ENCODE data around the gene FHAD1.
"Not testable (repeated sequence)": the region's sequence is repeated elsewhere in the genome, so short reads cannot be mapped to it uniquely, and the experiment has no call there.

DNA sequence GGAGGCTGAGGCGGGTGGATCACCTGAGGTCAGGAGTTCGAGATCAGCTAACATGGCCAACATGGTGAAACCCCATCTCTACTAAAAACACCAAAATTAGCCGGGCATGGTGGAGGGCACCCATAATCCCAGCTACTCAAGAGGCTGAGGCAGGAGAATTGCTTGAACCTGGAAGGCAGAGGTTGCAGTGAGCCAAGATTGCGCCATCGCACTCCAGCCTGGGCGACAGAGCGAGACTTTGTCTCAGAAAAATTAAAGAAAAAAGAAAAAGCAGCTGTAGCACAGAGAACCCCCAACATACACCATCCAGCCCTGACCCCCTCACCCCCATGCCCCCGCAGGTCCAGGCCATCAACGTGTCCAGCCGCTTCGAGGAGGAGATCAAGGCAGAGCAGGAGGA, 181.2 kb downstream of the FHAD1 start:
- TF ChIP-seq, protein P1, sequence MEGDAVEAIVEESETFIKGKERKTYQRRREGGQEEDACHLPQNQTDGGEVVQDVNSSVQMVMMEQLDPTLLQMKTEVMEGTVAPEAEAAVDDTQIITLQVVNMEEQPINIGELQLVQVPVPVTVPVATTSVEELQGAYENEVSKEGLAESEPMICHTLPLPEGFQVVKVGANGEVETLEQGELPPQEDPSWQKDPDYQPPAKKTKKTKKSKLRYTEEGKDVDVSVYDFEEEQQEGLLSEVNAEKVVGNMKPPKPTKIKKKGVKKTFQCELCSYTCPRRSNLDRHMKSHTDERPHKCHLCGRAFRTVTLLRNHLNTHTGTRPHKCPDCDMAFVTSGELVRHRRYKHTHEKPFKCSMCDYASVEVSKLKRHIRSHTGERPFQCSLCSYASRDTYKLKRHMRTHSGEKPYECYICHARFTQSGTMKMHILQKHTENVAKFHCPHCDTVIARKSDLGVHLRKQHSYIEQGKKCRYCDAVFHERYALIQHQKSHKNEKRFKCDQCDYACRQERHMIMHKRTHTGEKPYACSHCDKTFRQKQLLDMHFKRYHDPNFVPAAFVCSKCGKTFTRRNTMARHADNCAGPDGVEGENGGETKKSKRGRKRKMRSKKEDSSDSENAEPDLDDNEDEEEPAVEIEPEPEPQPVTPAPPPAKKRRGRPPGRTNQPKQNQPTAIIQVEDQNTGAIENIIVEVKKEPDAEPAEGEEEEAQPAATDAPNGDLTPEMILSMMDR (IDR thresholded peaks at IDR 0.05), result not testable (repeated sequence)
- not testable (repeated sequence) for TF ChIP-seq POLR2A (IDR thresholded peaks at IDR 0.05)

Data from right lobe of liver (tissue), 4 donors.